DND-41 (cell line): ENCODE measurements around the gene CASTOR1.

Experiments
- ATAC-seq: fragments of 200-7000 bp; cut with Tn5 transposase; 3 replicates; pipeline ENCODE4 v1.9.1; 2021; ENCODE audit warnings: low read depth; ENCODE audit not compliant: insufficient read depth
- DNase-seq: peaks from one replicate; pipeline ENCODE4 v3.0.0-alpha.2; 2020
- H2AFZ ChIP-seq: 2 replicates; pipeline ENCODE4 v1.6.0; 2012; ENCODE audit warnings: low read depth, low read length
- H3K27ac ChIP-seq: 2 replicates; pipeline ENCODE4 v1.5.1; 2012; ENCODE audit warnings: low read length, inconsistent platforms
- H3K27me3 ChIP-seq: fragments of 200-600 bp; sonication (generic); 2 replicates; pipeline ENCODE4 v1.6.0; 2012; ENCODE audit warnings: low read length, mild to moderate bottlenecking, inconsistent platforms; ENCODE audit not compliant: insufficient read depth, poor library complexity
- H3K36me3 ChIP-seq: 2 replicates; pipeline ENCODE4 v1.5.1; 2012; ENCODE audit warnings: low read length, inconsistent platforms; ENCODE audit not compliant: insufficient read depth
- H3K4me1 ChIP-seq: 2 replicates; pipeline ENCODE4 v1.5.1; 2012; ENCODE audit warnings: mild to moderate bottlenecking, low read length; ENCODE audit not compliant: insufficient read depth
- H3K4me2 ChIP-seq: 2 replicates; pipeline ENCODE4 v1.6.0; 2012; ENCODE audit warnings: mild to moderate bottlenecking, moderate library complexity, low read length, inconsistent platforms; ENCODE audit not compliant: insufficient read depth
- H3K4me3 ChIP-seq, 2 experiments: fragments of 200-600 bp in 1 of 2; shearing (Covaris generic) in 1 of 2; 2 replicates each; pipeline ENCODE4 v1.5.1; 2012 to 2016; ENCODE audit warnings: inconsistent platforms in 2 of 2, low read length in 2 of 2, mild to moderate bottlenecking in 2 of 2, low read depth in 1 of 2, moderate library complexity in 1 of 2
- H3K79me2 ChIP-seq: 2 replicates; pipeline ENCODE4 v1.6.0; 2012; ENCODE audit warnings: low read length, inconsistent platforms; ENCODE audit not compliant: insufficient read depth
- H3K9ac ChIP-seq: 2 replicates; pipeline ENCODE4 v1.6.0; 2012; ENCODE audit warnings: low read depth, mild to moderate bottlenecking, inconsistent platforms, low read length, moderate library complexity
- H3K9me3 ChIP-seq: 2 replicates; pipeline ENCODE4 v1.5.1; 2012; ENCODE audit warnings: low read length, moderate library complexity, mild to moderate bottlenecking, inconsistent platforms; ENCODE audit not compliant: insufficient read depth, severe bottlenecking
- H4K20me1 ChIP-seq: 2 replicates; pipeline ENCODE4 v1.6.0; 2012; ENCODE audit warnings: low read length; ENCODE audit not compliant: insufficient read depth
- EZH2 ChIP-seq: IDR thresholded peaks from 3 replicates; pipeline ENCODE4 v1.6.1; 2012; ENCODE audit warnings: borderline replicate concordance, low read depth, mild to moderate bottlenecking, moderate library complexity, low read length, inconsistent platforms; ENCODE audit not compliant: severe bottlenecking
- TF ChIP-seq, protein P1 (sequence below): IDR thresholded peaks from 2 replicates; pipeline ENCODE4 v1.5.1; 2012; ENCODE audit warnings: borderline replicate concordance, low read length, moderate library complexity, mild to moderate bottlenecking; ENCODE audit not compliant: poor library complexity, severe bottlenecking; ENCODE audit errors: extremely low read depth

CASTOR1 gene

DNA sequence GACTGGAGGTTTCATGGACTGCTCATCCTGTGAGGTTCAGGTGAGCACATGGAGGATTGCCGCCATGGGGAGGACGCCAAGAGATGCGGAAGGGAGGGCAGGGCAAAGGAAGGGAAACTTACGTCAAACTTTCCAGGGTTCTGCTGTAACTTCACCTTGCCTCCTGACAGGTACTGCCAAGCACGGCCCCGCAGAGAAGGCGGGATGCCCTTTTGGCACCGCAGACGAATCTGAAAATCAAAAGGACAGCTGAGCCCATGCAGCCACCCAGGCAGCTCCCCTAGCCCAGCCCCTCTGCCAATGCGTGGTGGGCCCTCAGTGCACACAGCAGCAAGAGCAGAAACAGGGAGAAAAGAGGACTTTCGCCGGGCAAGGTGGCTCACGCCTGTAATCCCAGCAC is 10.0 kb upstream of the CASTOR1 start:
- H3K36me3 ChIP-seq = peaks cover 98% of the 10 kb centered on the region
- no peak for ATAC-seq
- no peaks in the 10 kb centered on the region for H3K27me3 ChIP-seq
- peaks cover 56% of the 10 kb centered on the region for H3K79me2 ChIP-seq
- H3K27ac ChIP-seq = peak overlapping the region; percentile 39; the same call in 1 of the 2 replicates
- no peak for DNase-seq
- H4K20me1 ChIP-seq = peaks cover 4% of the 10 kb centered on the region
- peaks cover 25% of the 10 kb centered on the region for H3K4me1 ChIP-seq
- no peak overlapping the region for H3K9ac ChIP-seq
- H3K4me2 ChIP-seq = no peak overlapping the region
- H2AFZ ChIP-seq = no peak overlapping the region
- TF ChIP-seq, protein P1, sequence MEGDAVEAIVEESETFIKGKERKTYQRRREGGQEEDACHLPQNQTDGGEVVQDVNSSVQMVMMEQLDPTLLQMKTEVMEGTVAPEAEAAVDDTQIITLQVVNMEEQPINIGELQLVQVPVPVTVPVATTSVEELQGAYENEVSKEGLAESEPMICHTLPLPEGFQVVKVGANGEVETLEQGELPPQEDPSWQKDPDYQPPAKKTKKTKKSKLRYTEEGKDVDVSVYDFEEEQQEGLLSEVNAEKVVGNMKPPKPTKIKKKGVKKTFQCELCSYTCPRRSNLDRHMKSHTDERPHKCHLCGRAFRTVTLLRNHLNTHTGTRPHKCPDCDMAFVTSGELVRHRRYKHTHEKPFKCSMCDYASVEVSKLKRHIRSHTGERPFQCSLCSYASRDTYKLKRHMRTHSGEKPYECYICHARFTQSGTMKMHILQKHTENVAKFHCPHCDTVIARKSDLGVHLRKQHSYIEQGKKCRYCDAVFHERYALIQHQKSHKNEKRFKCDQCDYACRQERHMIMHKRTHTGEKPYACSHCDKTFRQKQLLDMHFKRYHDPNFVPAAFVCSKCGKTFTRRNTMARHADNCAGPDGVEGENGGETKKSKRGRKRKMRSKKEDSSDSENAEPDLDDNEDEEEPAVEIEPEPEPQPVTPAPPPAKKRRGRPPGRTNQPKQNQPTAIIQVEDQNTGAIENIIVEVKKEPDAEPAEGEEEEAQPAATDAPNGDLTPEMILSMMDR = no peak
- TF ChIP-seq EZH2 = no peak
- H3K9me3 ChIP-seq = no peaks in the 10 kb centered on the region
- H3K4me3 ChIP-seq = no peak overlapping the region

DNA sequence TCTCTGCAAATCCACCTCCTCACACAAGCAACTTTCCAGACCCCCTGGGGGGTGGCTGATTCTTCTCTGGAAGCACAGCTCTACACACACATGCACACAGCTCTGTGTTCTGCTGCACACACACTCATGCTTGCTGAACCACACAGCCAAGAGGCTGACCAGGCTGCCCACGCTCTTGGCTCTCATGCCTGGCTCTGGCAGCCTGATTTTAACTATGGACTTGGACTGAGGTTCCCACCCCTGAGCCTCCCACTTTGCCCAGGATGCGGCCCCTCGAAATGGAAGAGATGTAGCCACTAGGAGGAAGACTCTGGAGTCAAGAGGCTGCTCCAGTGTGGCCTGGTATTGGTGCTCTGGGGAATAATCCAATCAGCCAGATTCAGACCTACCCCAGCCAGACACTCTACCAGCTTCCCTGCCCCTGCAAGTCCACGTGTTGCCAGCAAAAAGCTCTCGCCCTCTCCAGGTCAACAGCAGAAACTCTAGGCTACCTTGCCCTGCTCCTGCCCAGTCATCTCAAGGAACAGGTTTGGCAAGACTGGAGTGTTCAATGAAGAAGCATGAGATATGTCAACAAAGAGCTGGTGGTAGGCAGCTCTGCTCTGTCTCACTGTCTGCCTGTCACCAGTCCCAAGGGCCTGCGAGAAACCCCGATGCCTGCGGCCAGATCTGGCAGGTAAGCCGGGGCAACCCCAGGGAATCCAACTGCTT is 8.8 kb upstream of the CASTOR1 start:
- ATAC-seq (no peak), DNase-seq (no peak)
- H4K20me1 ChIP-seq = peaks cover 4% of the 10 kb centered on the region
- H3K9ac ChIP-seq = no peak overlapping the region
- no peak overlapping the region for H2AFZ ChIP-seq
- H3K79me2 ChIP-seq = peaks cover 44% of the 10 kb centered on the region
- H3K4me3 ChIP-seq = no peak overlapping the region
- TF ChIP-seq, protein P1 = no peak
- H3K27me3 ChIP-seq = no peaks in the 10 kb centered on the region
- peaks cover 98% of the 10 kb centered on the region for H3K36me3 ChIP-seq
- H3K4me2 ChIP-seq = no peak overlapping the region
- H3K4me1 ChIP-seq = peaks cover 13% of the 10 kb centered on the region
- H3K9me3 ChIP-seq = no peaks in the 10 kb centered on the region
- H3K27ac ChIP-seq = peak overlapping the region; percentile 52

DNA sequence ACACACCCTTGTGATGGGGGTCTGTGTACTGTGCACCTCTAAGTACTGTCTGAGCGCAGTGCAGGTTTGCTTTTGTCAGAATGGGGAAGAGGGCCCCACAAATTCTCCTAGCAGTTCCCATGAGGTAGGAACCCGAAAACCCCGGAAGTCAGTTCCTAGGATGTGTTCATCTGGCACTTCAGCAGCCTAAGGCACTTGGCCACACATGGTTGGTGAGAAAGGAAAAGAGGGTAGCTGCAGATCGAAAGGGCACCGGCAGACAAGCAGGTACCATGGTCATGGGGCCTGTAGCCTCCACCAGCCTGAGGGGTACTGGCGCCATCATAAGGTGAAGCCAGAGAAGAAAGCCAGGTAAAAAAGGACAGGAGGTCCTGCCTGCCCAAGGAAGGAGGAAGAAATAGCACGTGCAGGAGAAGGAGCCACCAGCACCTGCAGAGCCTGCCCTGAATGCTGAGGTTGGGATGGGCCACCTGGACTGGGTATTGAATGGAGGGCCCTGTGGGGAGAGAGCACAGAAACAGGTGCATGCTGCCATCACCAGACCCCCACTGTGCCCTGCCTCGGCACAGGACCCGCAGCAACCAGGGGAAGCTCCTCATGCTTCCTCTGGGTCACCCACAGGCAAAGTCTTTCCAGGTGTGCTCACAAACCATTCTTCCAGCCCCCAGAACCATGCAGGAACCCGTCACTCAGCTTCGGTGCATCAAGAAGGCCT is 8.1 kb upstream of the CASTOR1 start:
- no peaks in the 10 kb centered on the region for H3K27me3 ChIP-seq
- H3K79me2 ChIP-seq = peaks cover 37% of the 10 kb centered on the region
- TF ChIP-seq EZH2 = no peak
- TF ChIP-seq, protein P1 = no peak
- H3K36me3 ChIP-seq = peaks cover 98% of the 10 kb centered on the region
- H3K4me3 ChIP-seq = no peak overlapping the region
- H3K4me1 ChIP-seq = peaks cover 6% of the 10 kb centered on the region
- peaks cover 4% of the 10 kb centered on the region for H4K20me1 ChIP-seq
- peak overlapping the region; percentile 52 for H3K27ac ChIP-seq
- ATAC-seq (no peak; the same call in 2 of the 3 replicates), DNase-seq (no peak)
- H3K4me2 ChIP-seq = no peak overlapping the region
- no peaks in the 10 kb centered on the region for H3K9me3 ChIP-seq
- H2AFZ ChIP-seq = no peak overlapping the region
- no peak overlapping the region for H3K9ac ChIP-seq
